ENCODE results near the gene SAMMSON. TPM values are rescaled to one million over a fixed set of nuclear protein-coding genes. Genes with fewer than 3 reads are reported as not detected.

The SAMMSON gene
- total and polyA plus RNA-seq, 11 donors = not detected

DNA sequence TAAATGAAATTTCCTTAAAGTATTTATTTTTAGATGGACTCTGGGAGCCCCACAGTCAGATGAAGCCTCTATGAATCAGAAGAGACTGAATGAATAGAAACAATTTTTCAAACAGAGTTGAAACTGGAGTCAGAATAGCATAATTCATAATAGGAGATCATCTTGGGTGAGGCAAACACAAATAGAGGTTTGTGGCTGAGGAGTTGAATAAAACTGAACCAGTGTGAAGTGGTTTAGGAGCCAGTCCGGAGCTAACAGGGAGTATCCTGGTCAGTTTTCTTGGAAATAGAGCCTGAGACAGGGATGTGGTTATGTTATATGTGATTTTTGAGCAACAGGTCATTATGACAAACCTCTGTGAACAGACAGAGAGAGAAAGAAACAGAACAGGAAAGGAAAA is 39.2 kb downstream of the SAMMSON start:
- intact Hi-C loops (cut with DNase I) = no loop called here
- H3K27ac ChIP-seq = no peak overlapping the region
- H3K27me3 ChIP-seq = peaks cover 0 to 9% (median 0%) of the 10 kb centered on the region in 9 donors
- no peak for DNase-seq
- 72 to 83% (median 80%) methylated on average over 1 of the region's 1 CpG for WGBS, 4 donors
- no peak for TF ChIP-seq POLR2A (IDR thresholded peaks at IDR 0.05)
- TF ChIP-seq, protein P1, sequence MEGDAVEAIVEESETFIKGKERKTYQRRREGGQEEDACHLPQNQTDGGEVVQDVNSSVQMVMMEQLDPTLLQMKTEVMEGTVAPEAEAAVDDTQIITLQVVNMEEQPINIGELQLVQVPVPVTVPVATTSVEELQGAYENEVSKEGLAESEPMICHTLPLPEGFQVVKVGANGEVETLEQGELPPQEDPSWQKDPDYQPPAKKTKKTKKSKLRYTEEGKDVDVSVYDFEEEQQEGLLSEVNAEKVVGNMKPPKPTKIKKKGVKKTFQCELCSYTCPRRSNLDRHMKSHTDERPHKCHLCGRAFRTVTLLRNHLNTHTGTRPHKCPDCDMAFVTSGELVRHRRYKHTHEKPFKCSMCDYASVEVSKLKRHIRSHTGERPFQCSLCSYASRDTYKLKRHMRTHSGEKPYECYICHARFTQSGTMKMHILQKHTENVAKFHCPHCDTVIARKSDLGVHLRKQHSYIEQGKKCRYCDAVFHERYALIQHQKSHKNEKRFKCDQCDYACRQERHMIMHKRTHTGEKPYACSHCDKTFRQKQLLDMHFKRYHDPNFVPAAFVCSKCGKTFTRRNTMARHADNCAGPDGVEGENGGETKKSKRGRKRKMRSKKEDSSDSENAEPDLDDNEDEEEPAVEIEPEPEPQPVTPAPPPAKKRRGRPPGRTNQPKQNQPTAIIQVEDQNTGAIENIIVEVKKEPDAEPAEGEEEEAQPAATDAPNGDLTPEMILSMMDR (IDR thresholded peaks at IDR 0.05) = no peak
- no peaks in the 10 kb centered on the region for H3K4me1 ChIP-seq
- H3K9me3 ChIP-seq = no peaks in the 10 kb centered on the region
- H3K4me3 ChIP-seq = no peak overlapping the region
- no peaks in the 10 kb centered on the region for H3K36me3 ChIP-seq
- no peak for ATAC-seq

DNA sequence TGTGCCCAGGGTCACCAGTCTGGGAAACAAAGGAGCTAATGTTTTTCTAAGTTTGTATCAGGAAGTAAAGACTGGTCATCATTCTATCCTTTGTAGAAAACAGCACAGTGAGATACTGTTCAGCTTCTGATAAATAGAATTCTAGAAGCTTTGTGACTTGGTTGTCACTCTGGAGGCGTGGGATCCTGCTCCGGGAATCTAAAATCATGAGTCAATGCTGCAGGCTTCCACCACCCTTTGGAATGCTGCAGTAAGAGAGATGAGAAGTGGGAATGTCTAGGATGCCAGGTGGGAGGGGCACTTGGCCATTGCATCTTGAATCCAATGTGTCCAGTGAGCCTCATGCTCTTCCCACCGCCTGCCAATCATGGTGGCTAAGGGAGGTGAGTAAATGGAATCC is 40.9 kb downstream of the SAMMSON start:
- peaks cover 0 to 9% (median 0%) of the 10 kb centered on the region in 9 donors for H3K27me3 ChIP-seq
- no peak for ATAC-seq
- no peaks in the 10 kb centered on the region for H3K9me3 ChIP-seq
- no peaks in the 10 kb centered on the region for H3K36me3 ChIP-seq
- WGBS, 4 donors = 68 to 83% (median 80%) methylated on average over 3 of the region's 3 CpGs
- H3K4me1 ChIP-seq = no peaks in the 10 kb centered on the region
- TF ChIP-seq, protein P1 (IDR thresholded peaks at IDR 0.05) = no peak
- TF ChIP-seq POLR2A (IDR thresholded peaks at IDR 0.05) = no peak
- H3K4me3 ChIP-seq = no peak overlapping the region
- intact Hi-C loops (cut with DNase I) = no loop called here
- H3K27ac ChIP-seq = no peak overlapping the region
- DNase-seq = no peak

DNA sequence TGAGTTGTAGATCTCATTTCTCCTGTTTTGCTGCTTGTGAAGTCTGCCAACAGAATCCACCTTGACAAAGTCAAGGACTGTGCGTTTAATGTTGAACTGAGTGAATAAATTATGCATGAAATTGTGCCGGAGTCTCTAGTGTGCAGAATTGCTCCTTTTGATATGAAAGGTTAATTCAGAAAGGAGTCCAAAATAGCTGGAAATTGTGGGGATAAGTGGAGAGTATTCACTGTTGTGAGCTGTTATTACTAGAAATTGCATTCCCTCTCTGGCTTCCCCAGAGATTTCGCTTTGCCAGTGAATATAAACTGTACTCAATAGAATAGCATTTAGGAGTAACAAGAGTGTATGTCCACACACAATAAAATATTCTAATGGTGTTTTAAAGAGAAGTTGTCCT is 43.1 kb downstream of the SAMMSON start:
- 73 to 79% (median 74%) methylated on average over 3 of the region's 3 CpGs for WGBS, 4 donors
- TF ChIP-seq POLR2A (IDR thresholded peaks at IDR 0.05) = no peak
- TF ChIP-seq, protein P1 (IDR thresholded peaks at IDR 0.05) = no peak

DNA sequence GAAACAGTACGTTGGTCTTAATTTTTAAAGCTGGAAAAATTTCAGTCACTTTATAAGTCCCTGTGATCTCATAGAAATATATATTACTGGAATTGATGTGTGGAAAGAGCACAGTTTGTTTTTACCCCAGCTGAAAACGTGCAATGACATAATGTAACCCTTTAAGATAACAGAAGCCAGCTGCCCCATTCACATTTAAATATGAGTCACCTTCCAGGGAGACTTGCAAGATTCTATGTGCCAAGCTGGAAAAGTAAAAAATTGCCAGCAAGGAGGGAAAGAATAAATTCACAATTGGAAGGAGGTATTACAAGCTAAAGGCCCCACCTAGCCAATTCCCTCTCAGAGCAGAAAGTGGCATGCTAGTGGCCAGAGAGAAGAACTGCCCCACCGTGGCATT is 50.2 kb downstream of the SAMMSON start:
- H3K36me3 ChIP-seq = no peaks in the 10 kb centered on the region
- ATAC-seq = peak in 2 of 4 donors; percentile 51
- WGBS, 4 donors = 47 to 60% (median 56%) methylated on average over 3 of the region's 3 CpGs
- DNase-seq = no peak
- H3K4me1 ChIP-seq = no peaks in the 10 kb centered on the region
- TF ChIP-seq, protein P1 (IDR thresholded peaks at IDR 0.05) = no peak
- TF ChIP-seq POLR2A (IDR thresholded peaks at IDR 0.05) = no peak
- intact Hi-C loops (cut with DNase I) = no loop called here
- no peak overlapping the region for H3K27ac ChIP-seq
- peaks cover 0 to 18% (median 0%) of the 10 kb centered on the region in 9 donors for H3K27me3 ChIP-seq
- no peak overlapping the region for H3K4me3 ChIP-seq
- no peaks in the 10 kb centered on the region for H3K9me3 ChIP-seq

More for the DNA sequence above, 43.1 kb downstream of the SAMMSON start:
- ATAC-seq = no peak
- no peak overlapping the region for H3K27ac ChIP-seq
- DNase-seq = no peak
- no peak overlapping the region for H3K4me3 ChIP-seq
- H3K36me3 ChIP-seq = no peaks in the 10 kb centered on the region
- no peaks in the 10 kb centered on the region for H3K4me1 ChIP-seq
- no peaks in the 10 kb centered on the region for H3K9me3 ChIP-seq
- H3K27me3 ChIP-seq = no peaks in the 10 kb centered on the region
- intact Hi-C loops (cut with DNase I) = no loop called here
